ENCODE measurements around the gene OSGEP.

DNA sequence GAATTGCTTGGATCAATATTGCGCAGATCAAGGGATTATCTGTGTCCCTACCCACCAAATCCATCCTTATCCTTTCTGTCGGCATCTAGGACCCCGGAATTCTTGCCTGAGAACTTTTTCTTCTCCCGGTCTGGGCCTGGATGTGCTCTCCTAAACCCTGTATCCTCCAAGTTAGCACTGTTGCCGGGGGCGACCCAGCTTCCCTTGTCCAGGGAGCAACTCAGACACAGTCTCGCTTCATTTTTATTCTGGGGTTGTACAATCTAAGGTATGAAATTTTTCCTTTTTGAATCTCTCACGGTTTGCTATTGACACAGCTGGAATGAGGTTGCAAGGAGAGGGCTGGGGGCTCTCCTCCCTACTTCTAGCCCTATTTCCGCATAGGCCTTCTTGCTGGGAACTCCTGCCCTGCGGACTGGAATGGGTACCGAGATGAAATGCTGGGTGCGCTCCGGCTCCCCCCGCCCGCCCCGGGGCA, 14.2 kb upstream of the OSGEP start:
- TF ChIP-seq POLR2A (IDR thresholded peaks at IDR 0.05), result no peak
- TF ChIP-seq, protein P1, sequence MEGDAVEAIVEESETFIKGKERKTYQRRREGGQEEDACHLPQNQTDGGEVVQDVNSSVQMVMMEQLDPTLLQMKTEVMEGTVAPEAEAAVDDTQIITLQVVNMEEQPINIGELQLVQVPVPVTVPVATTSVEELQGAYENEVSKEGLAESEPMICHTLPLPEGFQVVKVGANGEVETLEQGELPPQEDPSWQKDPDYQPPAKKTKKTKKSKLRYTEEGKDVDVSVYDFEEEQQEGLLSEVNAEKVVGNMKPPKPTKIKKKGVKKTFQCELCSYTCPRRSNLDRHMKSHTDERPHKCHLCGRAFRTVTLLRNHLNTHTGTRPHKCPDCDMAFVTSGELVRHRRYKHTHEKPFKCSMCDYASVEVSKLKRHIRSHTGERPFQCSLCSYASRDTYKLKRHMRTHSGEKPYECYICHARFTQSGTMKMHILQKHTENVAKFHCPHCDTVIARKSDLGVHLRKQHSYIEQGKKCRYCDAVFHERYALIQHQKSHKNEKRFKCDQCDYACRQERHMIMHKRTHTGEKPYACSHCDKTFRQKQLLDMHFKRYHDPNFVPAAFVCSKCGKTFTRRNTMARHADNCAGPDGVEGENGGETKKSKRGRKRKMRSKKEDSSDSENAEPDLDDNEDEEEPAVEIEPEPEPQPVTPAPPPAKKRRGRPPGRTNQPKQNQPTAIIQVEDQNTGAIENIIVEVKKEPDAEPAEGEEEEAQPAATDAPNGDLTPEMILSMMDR (IDR thresholded peaks at IDR 0.05), result no peak

Measured in body of pancreas (tissue), 4 donors.